DND-41 (cell line): Measurements from ENCODE around the gene DPYD.

ENCODE experiments used
- CTCF ChIP-seq: IDR thresholded peaks from 2 replicates; pipeline ENCODE4 v1.5.1; 2012; ENCODE audit warnings: borderline replicate concordance, low read length, moderate library complexity, mild to moderate bottlenecking; ENCODE audit not compliant: poor library complexity, severe bottlenecking; ENCODE audit errors: extremely low read depth
- EZH2 ChIP-seq: IDR thresholded peaks from 3 replicates; pipeline ENCODE4 v1.6.1; 2012; ENCODE audit warnings: borderline replicate concordance, low read depth, mild to moderate bottlenecking, moderate library complexity, low read length, inconsistent platforms; ENCODE audit not compliant: severe bottlenecking

DNA sequence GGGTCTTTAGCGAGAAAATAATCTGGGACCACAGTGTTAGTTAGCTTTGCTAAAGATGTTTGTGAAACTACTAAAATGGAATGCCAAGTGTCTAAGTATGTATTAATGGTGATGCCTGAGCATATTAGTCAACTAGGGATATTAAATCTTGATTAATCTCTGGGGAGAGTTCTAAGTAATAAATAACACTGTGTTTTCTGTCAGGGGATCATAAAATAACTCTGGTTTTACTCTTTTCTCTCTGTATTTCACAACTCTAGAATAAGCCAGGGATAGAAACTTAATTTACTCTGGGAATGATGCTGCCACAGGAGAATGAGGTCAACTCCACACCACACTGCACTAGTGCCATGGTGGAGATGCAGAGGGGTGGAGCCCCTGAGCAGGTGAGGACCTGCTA, 800.0 kb downstream of the DPYD start:
- no peak for TF ChIP-seq CTCF
- no peak for TF ChIP-seq EZH2
